ENCODE measurements around the gene MAN2A1. TPM values are rescaled to one million over a fixed set of nuclear protein-coding genes. Genes with fewer than 3 reads are reported as not detected.

The MAN2A1 gene
- total RNA-seq, 2 experiments from 2014 or later: 50.1 to 52.3 TPM

DNA sequence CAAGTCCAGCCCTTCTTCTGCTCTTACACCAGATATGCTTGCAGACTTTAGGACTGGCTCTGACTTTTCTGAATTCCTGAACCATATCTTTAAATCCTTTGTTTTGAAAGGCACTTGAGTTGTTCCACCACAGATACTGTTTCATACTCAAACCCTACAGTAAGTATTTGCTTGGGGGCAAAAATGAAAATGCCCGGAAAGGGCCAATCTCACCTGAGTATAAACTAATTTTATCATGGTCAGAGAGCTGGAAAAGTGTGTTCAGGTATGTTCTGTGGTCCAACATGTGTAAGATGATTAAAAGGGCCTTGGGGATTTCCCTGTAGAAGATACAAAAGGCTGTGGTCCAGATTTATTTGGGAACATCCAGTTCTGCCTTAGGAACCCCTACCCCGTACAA, 225.2 kb downstream of the MAN2A1 start:
- intact Hi-C loops (cut with micrococcal nuclease): no loop called here
- H3K27me3 Mint-ChIP-seq (ENCODE audit: low read depth): no peaks in the 10 kb centered on the region
- CTCF ChIA-PET: no interaction called here
- no peak overlapping the region for H3K4me3 Mint-ChIP-seq
- H3K9me3 Mint-ChIP-seq: peaks cover 5% of the 10 kb centered on the region
- no peak for DNase-seq
- H3K4me1 Mint-ChIP-seq (ENCODE audit: low read depth): peaks cover 20% of the 10 kb centered on the region
- no peak overlapping the region for H3K27ac Mint-ChIP-seq
- H3K36me3 Mint-ChIP-seq (ENCODE audit: low read depth): peaks cover 2% of the 10 kb centered on the region

DNA sequence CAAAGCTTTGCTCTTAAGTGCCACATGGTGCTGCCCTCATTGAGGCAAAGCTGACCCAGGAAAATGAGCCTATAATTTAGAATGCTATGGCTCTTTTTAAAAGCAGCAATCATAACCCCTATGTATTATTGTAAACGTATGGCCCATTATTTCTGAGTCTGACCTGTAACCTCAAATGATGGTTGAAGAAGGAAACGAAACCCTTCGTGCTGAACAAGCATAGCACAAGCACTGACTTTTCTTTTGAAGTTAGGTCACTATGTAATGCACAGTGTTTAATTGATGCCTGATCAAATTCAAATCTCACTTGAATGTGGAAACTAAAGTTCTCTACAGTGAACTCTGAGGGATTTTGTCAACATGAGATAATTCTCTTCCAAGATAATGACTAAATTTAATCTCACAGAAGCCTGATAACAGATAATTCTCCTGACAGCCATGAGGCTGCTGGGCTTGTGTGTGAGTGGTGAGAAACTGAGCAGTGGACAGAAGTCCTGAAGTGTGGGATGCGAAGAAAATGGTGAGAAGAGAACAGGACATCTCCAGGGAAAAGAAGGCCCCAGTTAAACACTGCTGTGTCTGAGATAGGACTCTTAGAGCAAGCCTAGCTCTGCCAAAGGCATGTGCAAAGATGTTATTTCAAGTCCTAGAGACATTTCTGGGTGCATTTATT, 226.9 kb downstream of the MAN2A1 start:
- H3K9me3 Mint-ChIP-seq: peaks cover 5% of the 10 kb centered on the region
- peaks cover 30% of the 10 kb centered on the region for H3K4me1 Mint-ChIP-seq (ENCODE audit: low read depth)
- H3K27ac Mint-ChIP-seq: no peak overlapping the region
- DNase-seq: no peak
- intact Hi-C loops (cut with micrococcal nuclease): no loop called here
- H3K27me3 Mint-ChIP-seq (ENCODE audit: low read depth): no peaks in the 10 kb centered on the region
- peaks cover 2% of the 10 kb centered on the region for H3K36me3 Mint-ChIP-seq (ENCODE audit: low read depth)
- no peak overlapping the region for H3K4me3 Mint-ChIP-seq
- CTCF ChIA-PET: interaction anchor here (1.0 kb wide), 1 partner anchor 9 kb away, joined by 3 read pairs; no protein-coding TSS in a partner anchor

All from activated naive CD4-positive, alpha-beta T cell treated with anti-CD3 and anti-CD28 coated beads for 36 hours (primary cell).